HG02642 (cell line): ENCODE measurements around the gene FAM167B.

Source experiments
- ATAC-seq: cut with Tn5 transposase; IDR thresholded peaks from one replicate; pipeline ENCODE4 v1.9.1; 2021; ENCODE audit warnings: mild to moderate bottlenecking; ENCODE audit not compliant: unreplicated experiment, poor library complexity

FAM167B gene

GRCh38 chr1:32221980-32222755 is 24.9 kb upstream of the FAM167B start, which contains the start of the genes EIF3I and TMEM234:
TSS of gene EIF3I (plus strand) at chr1:32222407. CDS start at chr1:32222442, 35 bp downstream.
TSS of gene TMEM234 (minus strand) at chr1:32222353. CDS start at chr1:32222322, 31 bp downstream.
- peak; percentile 95 for ATAC-seq

GRCh38 chr1:32223683-32224082 is 23.3 kb upstream of the FAM167B start:
- no peak for ATAC-seq

GRCh38 chr1:32224285-32224684 is 22.7 kb upstream of the FAM167B start:
- ATAC-seq: no peak

- ATAC-seq: no peak
These were observed 18.3 kb upstream of the FAM167B start for GRCh38 chr1:32228771-32229170.

GRCh38 chr1:32231843-32232432 is 15.1 kb upstream of the FAM167B start:
- no peak for ATAC-seq

GRCh38 chr1:32232558-32233304 is 14.3 kb upstream of the FAM167B start:
- ATAC-seq: no peak

GRCh38 chr1:32234792-32235191 is 12.2 kb upstream of the FAM167B start:
- ATAC-seq: no peak

- no peak for ATAC-seq
These were observed 7.7 kb upstream of the FAM167B start for GRCh38 chr1:32239337-32239736.

GRCh38 chr1:32239790-32240139 is 7.3 kb upstream of the FAM167B start:
- ATAC-seq: no peak

GRCh38 chr1:32240140-32240951 is 6.7 kb upstream of the FAM167B start:
- ATAC-seq: peak; percentile 32

- peak; percentile 42 for ATAC-seq
These were observed 5.8 kb upstream of the FAM167B start for GRCh38 chr1:32241001-32241763.

GRCh38 chr1:32242341-32242851 is 4.6 kb upstream of the FAM167B start:
- ATAC-seq: no peak

GRCh38 chr1:32247452-32247851 is 430 bp downstream of the FAM167B start:
- no peak for ATAC-seq

- ATAC-seq: peak; percentile 43
These were observed 1.2 kb downstream of the FAM167B start for GRCh38 chr1:32247983-32248889.

- peak; percentile 57 for ATAC-seq
These were observed 3.0 kb downstream of the FAM167B start for GRCh38 chr1:32249831-32250525.

- no peak for ATAC-seq
These were observed 4.1 kb downstream of the FAM167B start, which contains the start of gene LCK for GRCh38 chr1:32250893-32251716. TSS of gene LCK (plus strand) at chr1:32251265. CDS start at chr1:32274330, 23,065 bp downstream.
